Gastroesophageal sphincter (tissue), 3 donors: ENCODE measurements around the gene ATP6V0D1.
A peak's percentile ranks its signal among the peaks of the same experiment; 100 is the strongest.

Experiments used
- EP300 ChIP-seq: sonication (generic); formaldehyde crosslinking; IDR thresholded peaks from one replicate; pipeline ENCODE4 v1.6.1; 2017; ENCODE audit warnings: antibody characterized with exemption, mild to moderate bottlenecking
- POLR2A ChIP-seq, 2 donors: fragments of 450-650 bp; IDR thresholded peaks; one replicate each; pipeline ENCODE4 v1.6.1; 2017; ENCODE audit warnings: antibody characterized with exemption in 2 of 2, mild to moderate bottlenecking in 2 of 2, moderate library complexity in 1 of 2
- POLR2AphosphoS5 ChIP-seq: sonication (generic); formaldehyde crosslinking; IDR thresholded peaks from one replicate; pipeline ENCODE4 v1.6.1; 2017; ENCODE audit warnings: antibody characterized with exemption
- TF ChIP-seq, protein P1 (sequence below), 4 experiments: fragments of 200-600 bp in 2 of 4; fragments of 450-650 bp in 2 of 4; sonication (generic) in 1 of 4; IDR thresholded peaks; one replicate each; pipeline ENCODE4 v1.5.1; 2017 to 2019; ENCODE audit warnings: antibody characterized with exemption in 4 of 4, mild to moderate bottlenecking in 2 of 4, moderate library complexity in 2 of 4

DNA sequence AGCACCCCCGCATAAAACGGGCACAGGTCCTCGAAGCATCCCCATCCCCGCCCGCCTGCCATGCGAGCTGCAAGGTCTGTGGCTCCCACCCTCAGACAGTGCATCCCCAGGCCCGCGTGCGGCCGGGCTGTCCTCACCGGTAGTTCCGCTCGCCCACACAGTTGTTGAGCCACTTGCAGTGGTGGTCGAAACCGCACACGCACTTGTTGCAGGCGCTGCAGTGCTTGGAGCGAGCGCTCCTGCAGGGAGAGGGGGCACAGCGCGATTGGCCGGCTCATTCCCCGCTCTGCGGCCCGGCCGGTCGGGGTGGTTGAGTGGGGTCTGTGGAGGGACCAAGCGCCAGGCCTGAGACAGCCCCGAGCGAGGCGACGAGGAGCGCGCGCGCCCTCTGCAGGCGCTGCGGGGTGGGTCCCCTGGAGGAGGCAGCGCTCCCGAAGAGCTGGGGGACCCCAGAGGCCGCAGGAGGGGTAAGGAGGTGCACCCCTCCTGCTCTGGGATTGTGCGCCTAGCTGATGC lies 81.7 kb downstream of the ATP6V0D1 start:
- TF ChIP-seq, protein P1, sequence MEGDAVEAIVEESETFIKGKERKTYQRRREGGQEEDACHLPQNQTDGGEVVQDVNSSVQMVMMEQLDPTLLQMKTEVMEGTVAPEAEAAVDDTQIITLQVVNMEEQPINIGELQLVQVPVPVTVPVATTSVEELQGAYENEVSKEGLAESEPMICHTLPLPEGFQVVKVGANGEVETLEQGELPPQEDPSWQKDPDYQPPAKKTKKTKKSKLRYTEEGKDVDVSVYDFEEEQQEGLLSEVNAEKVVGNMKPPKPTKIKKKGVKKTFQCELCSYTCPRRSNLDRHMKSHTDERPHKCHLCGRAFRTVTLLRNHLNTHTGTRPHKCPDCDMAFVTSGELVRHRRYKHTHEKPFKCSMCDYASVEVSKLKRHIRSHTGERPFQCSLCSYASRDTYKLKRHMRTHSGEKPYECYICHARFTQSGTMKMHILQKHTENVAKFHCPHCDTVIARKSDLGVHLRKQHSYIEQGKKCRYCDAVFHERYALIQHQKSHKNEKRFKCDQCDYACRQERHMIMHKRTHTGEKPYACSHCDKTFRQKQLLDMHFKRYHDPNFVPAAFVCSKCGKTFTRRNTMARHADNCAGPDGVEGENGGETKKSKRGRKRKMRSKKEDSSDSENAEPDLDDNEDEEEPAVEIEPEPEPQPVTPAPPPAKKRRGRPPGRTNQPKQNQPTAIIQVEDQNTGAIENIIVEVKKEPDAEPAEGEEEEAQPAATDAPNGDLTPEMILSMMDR (IDR thresholded peaks at IDR 0.05), result peak in 3 of 4 experiments; percentile 63 to 93 (median 67)
- TF ChIP-seq POLR2A (IDR thresholded peaks at IDR 0.05), result no peak
- TF ChIP-seq EP300, result no peak
- no peak for TF ChIP-seq POLR2AphosphoS5
